ENCODE results near the gene PSAP.

DNA sequence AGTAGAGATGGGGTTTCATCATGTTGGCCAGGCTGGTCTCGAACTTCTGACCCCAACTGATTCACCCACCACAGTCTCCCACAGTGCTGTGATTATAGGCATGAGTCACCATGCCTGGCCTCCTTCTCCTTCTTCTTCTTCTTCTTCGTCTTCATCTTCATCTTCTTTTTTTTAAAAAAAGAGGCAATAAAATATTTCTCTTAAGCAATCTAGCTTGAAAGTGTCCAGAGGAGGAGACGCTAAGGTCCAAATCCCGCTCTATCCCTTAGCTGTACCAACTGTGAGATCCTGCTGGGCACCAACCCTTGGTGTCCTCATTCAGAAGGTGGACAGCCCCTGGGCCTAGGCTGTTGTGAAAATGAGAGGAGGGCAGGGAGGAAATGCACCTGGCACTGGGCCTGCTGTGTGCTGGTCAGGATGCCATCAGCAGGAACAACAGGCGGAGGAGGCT lies 13.9 kb upstream of the PSAP start:
- no peak for TF ChIP-seq POLR2A (IDR thresholded peaks at IDR 0.05)
- TF ChIP-seq, protein P1, sequence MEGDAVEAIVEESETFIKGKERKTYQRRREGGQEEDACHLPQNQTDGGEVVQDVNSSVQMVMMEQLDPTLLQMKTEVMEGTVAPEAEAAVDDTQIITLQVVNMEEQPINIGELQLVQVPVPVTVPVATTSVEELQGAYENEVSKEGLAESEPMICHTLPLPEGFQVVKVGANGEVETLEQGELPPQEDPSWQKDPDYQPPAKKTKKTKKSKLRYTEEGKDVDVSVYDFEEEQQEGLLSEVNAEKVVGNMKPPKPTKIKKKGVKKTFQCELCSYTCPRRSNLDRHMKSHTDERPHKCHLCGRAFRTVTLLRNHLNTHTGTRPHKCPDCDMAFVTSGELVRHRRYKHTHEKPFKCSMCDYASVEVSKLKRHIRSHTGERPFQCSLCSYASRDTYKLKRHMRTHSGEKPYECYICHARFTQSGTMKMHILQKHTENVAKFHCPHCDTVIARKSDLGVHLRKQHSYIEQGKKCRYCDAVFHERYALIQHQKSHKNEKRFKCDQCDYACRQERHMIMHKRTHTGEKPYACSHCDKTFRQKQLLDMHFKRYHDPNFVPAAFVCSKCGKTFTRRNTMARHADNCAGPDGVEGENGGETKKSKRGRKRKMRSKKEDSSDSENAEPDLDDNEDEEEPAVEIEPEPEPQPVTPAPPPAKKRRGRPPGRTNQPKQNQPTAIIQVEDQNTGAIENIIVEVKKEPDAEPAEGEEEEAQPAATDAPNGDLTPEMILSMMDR (IDR thresholded peaks at IDR 0.05), result no peak
